ENCODE measurements around the gene INSR.
"Not testable (repeated sequence)": the region's sequence is repeated elsewhere in the genome, so short reads cannot be mapped to it uniquely, and the experiment has no call there.

INSR gene

DNA sequence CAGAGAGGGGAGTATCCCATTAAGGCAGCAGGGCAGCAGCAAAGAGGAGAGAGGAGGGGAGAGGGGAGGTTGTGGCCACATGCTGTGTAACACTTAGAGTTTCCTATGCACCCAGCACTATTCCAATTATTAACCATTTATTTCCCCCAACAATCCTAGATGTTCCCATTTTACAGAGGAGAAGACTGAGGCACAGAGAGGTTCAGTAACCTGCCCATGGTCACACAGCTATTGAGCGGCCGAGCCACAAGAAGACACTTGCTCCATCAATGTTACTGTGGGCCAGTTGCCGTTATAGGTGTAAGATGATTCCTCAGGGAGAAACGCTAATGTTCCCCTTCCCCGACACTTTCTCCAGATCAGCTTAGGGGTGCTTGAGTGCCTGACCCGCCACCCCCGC, 69.2 kb downstream of the INSR start:
- DNase-seq (ENCODE audit: low read depth in 1 of 2, low spot score in 1 of 2), result no peak

DNA sequence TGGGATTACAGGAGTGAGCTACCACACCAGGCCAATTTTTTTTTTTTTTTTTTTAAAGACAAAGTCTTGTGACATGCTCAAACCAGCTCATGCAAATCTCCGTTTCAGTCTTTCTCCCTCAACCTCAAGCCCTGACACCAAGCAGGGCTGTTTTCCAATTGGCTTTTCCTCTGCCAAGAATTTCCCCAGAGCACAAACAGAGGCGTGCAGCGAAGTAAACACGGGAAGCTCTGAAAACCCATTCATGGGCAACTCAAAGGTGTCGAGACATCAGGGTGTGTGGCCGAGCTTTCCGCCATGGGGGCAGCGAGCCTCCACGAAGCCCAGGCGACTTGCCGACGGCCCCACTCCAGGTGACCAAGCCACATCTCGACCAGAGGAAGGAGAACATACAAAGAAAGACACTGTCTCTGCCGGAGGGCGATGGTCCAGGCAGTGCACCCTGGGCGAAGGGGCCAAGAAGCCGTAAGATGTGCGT, 70.0 kb downstream of the INSR start:
- no peak for DNase-seq (ENCODE audit: low read depth in 1 of 2, low spot score in 1 of 2)

DNA sequence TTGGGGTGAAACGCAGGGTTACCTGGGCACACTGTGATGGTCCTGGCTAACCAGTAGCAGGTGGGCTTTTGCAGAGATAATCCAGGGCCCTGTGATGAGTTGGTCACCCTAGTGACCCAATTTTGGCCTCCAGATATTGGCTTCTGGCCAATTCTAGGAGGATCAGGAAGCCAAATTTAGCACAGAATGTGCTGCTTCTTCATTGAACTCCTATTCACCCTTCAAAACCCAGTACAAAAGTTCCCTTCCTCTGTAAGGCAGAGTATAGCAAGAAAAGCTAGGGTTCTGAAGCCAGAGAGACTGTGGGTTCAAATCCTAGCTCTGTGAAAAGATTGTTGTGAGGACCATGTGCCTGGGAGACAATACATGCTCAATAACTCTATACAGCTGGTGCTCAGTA, 70.8 kb downstream of the INSR start:
- no peak for DNase-seq (ENCODE audit: low read depth in 1 of 2, low spot score in 1 of 2)

DNA sequence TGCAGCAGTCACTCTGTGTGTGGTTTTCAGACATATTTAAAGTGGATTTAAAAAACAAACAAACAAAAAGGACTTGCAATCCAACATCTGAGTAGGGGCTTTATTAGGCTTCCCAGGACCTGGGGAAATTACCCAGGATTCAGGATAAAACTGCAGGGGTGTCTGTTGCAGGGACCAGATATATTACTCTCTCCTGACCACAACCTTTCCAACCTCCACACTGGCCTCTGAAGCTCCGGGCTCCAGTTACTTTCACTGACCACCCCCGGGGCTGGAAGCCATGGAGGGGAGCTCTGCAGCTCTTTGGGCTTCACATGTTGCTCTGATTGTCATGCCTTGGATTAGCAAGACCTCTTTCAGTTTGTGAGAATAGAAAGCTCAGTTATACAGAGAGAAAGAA, 75.2 kb downstream of the INSR start:
- no peak for DNase-seq (ENCODE audit: low read depth in 1 of 2, low spot score in 1 of 2)

DNA sequence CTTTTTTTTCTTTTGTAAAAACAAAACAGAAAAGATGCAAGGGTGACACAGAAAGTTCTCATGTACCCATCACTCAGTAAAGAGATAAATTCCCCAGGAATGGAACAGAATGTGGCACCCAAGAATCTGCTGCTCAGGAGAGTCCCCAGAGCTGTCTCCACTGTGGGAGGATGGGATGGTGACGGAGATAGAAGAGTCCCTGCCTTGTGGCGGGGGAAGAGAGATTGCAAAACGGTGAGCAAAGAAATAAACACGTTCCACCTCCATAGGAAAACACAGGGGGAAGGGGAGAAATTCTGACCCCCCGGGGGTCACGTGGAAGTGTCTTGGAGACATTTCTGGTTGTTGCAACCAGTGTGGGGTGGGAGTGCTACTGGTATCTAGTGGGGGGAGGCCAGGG, 76.4 kb downstream of the INSR start:
- DNase-seq (ENCODE audit: low read depth in 1 of 2, low spot score in 1 of 2), result no peak

DNA sequence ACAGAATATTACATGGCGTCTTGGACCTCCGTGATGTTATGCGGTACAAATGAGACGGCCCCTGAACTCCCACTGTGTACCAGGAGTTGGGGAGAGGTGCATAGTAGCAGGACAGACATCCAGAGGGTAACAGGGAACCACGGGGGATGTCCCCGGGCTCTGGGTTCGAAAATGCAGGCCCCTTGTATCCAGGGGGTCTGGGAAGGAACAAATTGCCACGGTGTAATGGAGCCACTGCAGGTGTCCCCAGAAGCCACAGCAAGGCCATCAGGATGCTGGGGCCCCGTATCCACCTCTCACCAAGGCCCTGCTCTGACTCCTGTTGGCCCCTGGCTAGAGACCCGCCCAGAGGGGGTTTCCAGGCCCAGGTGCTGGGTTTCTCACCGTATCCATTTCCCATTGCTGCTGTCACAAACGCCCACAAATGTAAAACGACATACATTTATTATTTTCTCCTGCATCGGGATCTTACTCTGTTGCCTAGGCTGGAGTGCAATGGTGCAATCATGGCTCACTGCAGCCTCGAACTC, 77.8 kb downstream of the INSR start:
- peak in 1 of 2 donors; percentile 17 for DNase-seq (ENCODE audit: low read depth in 1 of 2, low spot score in 1 of 2)

DNA sequence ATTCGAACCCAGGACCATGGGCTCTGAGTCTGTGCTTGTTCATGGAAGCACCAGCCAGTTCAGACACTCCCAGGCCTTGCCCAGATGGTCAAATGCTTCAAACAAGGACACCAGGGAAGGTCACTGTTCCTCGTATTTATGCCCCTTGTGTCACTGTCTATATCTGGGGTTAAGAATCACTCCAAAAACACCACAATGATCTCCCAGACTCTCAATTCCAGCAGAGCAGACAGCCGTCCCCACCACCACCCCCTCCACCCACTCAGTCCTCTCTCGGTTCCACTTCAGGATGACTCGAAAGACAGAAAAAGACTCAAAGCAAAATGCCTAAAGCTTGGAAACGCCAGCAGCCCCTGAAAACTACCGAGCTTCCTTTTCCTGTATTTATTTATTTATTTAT, 79.0 kb downstream of the INSR start:
- no peak for DNase-seq (ENCODE audit: low read depth in 1 of 2, low spot score in 1 of 2)

DNA sequence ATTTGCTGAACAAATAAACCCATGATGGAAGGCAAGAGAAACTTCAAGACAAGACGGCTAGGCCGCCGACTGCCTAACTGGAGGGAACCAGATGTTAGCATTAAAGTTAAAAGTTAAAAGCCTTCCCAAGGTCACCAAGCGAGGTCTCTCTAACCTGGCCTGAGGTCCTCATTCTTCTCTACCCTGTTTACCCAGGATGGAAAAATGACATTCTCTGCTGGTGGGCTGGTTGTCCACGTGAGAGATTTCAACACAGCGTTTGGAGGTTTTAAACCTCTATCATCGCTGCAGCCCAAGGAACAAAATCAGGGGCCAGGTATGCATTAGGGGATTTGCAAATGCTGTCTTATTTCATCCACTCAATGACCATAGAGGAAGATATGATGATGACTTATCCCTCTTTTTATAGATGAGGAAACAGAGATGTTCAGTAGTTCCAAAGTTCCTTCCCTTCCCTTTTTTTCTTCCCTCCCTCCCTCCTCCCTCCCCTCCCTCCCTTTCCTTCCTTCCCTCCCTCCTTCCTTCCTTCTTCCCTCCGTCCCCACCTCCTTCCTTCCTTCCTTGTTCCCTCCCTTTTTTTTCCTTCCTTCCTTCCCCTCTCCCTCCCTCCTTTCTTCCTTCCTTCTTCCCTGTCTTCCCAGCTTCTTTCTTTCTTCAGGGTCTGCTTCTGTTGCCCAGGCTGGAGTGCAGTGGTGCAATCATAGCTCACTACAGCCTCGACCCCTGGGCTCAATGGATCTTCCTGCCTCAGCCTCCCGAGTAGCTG, 79.7 kb downstream of the INSR start:
- DNase-seq (ENCODE audit: low read depth in 1 of 2, low spot score in 1 of 2), result no peak

DNA sequence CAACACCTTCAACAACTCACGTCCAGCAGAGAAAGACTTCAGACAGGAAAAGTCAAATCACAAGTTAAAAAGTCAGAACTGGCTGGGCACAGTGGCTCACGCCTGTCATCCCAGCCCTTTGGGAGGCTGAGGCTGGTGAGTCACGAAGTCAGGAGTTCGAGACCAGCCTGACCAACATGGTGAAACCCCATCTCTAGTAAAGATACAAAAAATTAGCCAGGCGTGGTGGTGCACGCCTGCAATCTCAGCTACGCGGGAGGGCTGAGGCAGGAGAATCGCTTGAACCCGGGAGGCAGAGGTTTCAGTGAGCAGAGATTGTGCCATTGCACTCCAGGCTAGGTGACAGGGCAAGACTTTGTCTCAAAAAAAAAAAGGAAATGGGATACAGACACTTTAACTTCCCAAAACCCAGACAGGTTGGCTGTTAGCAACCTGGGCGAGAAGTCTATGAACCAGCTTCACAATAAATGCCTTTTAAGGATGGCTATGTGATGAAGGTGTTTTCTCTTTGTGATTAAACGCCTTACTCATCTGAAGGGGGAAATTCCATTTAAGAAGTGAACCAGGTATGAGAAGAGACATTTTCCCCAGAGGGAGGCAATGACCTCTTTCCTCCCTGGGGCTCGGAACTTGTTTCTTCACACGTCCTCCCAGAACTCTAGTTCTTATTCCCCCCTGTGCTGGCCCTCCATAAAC, 80.4 kb downstream of the INSR start:
- DNase-seq (ENCODE audit: low read depth in 1 of 2, low spot score in 1 of 2), result no peak

DNA sequence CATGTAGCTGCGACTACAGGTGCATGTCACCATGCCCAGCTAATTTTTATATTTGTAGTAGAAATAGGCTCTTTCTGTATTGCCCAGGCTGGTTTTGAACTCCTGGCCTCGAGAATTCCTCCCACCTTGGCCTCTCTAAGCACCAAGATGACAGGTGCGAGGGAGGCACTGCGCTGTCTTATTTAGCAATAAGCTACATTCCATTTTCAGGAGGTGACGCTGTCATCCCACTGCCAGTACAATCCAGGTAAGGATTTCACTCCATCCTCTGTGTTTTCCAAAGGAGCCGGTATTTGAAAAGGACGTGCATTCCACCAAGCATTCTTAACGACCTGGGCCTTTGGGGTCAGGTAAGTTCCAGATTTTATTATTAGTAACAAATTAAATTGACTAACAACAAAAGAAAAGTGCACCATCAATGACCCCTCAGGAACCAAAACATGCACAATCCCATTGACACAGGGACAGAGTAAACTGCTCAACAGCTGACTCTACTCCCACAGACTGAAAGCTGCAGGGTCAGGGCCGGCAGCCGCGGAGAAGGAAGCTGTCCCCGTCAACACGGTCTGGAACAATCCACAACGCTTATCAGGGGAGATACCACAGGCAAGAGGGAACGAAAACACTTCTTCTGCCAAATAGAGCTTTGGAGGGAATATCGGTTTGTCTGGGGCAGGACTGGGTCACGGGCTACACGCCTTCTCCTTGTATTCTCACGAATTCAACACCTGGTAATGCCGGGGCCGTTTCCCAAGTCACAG, 82.8 kb downstream of the INSR start:
- DNase-seq (ENCODE audit: low read depth in 1 of 2, low spot score in 1 of 2), result no peak

DNA sequence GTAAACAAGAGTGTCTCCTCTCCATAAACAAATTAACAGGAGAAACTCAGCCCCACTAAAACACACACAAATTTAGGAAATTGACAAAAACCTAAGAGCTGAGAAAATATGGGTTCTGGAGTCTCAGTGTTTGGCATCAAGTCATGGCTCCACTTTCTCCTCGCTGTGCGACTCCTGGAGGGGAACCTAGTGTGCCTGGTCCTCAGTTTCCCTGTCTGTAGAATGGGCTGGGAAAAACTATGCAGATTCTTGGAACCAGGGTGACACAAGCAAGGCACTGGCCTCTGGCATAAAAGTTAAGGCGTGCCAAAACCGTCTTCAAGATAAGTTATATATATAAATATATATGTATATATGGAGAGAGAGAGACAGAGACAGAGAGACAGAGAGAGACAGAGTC, 83.9 kb downstream of the INSR start:
- DNase-seq (ENCODE audit: low read depth in 1 of 2, low spot score in 1 of 2), result no peak

DNA sequence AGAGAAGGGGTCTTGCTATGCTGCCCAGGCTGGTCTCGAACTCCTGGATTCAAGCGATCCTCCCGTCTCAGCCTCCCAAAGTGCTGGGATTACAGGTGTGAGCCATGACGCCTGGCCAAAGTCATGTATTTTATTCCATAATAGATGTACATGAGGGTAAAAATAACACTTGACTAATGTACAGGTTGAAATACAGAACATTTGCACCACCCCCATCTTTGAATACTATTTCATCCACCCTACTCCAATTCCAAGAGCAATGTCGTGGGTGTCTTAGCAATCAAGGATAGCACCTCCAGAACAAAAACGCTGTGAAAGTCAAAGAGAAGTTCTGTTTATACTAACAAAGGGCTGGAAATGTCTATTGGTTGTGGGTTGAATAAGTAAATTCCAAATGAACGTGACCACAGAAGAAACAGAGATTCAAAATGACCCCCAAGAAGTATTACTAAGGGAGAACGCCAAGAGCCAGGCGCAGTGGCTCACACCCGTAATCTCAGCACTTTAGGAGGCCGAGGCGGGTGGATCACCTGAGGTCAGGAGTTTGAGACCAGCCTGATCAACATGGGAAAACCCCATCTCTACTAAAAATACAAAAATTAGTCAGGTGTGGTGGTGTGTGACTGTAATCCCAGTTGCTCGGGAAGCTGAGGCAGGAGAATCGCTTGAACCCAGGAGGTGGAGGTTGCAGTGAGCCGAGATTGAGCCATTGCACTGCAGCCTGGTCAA, 84.5 kb downstream of the INSR start:
- not testable (repeated sequence) for DNase-seq (ENCODE audit: low read depth in 1 of 2, low spot score in 1 of 2)

DNA sequence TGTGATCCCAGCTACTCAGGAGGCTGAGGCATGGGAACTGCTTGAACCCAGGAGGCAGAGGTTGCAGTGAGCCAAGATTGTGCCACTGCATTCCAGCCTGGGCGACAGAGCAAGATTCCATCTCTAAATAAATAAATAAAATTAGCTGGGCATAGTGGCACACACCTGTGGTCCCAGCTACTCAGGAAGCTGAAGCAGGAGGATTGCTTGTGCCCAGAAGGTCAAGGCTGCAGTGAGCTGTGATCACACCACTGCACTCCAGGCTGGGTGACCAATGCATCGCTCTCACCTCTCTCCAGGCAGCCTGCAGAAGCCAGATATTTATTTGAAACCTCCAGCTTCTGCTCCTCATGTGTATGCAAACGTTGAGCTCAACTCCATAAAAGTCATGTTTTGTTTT, 85.2 kb downstream of the INSR start:
- not testable (repeated sequence) for DNase-seq (ENCODE audit: low read depth in 1 of 2, low spot score in 1 of 2)

DNA sequence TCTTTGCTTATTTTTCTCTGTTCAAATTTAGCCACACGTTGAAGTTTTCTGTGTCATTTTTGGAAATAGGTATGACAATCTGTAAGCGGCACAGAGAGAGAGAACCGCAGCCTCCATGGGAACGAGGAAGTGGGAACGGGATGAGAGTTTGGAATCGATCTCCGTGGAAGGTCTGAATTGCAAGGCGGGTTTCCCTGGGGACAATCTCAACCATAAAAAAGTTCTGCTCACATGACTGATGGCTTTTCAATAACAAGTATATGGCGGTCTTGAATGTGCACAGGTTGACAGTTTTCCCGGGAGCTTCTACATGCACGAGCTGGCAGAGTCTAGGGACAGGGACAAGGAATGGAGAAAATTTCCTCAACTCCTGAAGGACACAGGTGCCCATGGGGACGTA, 90.9 kb downstream of the INSR start:
- DNase-seq (ENCODE audit: low read depth in 1 of 2, low spot score in 1 of 2), result no peak

DNA sequence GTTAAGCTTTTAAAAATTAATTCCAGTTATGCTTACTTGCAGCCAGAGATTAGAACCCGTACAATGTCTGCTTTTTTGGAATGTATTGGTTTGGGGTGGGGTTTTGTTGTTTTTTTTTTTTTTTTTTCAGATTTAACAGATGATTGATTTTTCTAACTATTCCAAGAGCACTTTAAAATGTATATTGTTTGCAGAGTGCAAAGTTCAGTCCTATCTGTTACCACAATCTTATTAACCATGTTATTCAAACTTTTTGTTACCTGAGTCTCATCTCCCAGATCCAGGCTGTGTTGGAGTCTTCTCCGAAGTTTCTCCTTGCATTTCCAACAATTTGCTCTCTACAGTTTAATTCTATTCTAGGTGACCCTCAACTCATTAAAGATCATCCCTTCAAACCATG, 91.3 kb downstream of the INSR start:
- DNase-seq (ENCODE audit: low read depth in 1 of 2, low spot score in 1 of 2), result no peak

DNA sequence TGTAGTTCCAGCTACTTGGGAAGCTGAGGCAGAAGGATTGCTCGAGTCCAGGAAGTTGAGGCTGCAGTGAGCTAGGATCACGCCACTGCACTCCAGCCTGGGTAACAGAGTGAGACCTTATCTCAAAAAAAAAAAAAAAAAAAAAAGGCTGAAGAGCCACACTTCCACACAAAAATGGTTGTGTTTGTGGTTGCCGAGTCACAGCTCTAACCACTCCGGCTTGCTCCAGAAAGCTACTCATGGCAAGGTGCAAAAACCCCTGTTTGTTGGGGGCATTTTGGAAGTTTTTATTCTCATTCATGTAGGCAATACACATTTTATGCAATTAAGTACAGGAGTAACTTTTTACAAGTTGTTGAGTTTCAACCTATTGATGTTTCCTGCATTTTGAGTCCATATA, 93.5 kb downstream of the INSR start:
- no peak for DNase-seq (ENCODE audit: low read depth in 1 of 2, low spot score in 1 of 2)

DNA sequence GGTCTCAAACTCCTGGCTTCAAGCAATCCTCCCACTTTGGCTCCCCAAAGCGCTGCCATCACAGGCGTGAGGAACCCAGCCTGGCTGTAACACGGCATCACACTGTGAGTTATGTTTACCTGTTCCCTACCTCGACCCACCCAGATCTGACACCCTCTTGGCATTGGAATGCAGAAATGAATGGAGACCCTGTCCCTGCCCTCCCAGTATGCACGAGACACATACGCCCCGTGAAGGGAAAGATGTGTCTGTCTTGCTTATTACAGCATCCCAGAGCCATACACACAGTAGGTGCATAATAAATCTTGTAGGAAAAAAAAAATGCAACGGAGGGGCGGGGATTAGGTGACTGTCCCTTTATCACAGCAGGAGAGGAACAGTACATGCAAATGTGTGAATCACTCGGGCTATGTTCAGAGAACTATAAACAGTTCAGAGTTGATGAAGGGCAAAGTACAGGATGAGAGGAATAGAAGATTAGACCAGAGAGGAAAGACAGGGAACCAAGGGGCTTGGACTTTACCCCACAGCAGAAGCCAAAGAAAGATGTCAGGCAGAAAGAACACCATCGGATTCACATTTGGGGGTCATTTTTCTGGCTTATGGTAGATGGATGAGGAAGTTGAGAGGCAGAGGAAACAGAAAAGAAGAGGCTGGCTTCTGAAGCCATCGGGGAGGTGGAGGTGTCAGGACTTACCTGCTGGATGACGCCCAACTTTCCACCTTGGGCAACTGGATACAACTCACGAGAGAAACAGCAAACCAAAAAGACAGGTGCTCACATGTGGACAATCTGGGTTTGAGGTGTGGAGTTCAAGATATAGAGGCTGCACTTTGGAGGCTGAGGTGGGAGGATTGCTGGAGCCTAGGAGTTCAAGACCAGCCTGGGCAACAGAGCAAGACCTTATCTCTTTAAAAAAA, 94.3 kb downstream of the INSR start:
- DNase-seq (ENCODE audit: low read depth in 1 of 2, low spot score in 1 of 2), result no peak

DNA sequence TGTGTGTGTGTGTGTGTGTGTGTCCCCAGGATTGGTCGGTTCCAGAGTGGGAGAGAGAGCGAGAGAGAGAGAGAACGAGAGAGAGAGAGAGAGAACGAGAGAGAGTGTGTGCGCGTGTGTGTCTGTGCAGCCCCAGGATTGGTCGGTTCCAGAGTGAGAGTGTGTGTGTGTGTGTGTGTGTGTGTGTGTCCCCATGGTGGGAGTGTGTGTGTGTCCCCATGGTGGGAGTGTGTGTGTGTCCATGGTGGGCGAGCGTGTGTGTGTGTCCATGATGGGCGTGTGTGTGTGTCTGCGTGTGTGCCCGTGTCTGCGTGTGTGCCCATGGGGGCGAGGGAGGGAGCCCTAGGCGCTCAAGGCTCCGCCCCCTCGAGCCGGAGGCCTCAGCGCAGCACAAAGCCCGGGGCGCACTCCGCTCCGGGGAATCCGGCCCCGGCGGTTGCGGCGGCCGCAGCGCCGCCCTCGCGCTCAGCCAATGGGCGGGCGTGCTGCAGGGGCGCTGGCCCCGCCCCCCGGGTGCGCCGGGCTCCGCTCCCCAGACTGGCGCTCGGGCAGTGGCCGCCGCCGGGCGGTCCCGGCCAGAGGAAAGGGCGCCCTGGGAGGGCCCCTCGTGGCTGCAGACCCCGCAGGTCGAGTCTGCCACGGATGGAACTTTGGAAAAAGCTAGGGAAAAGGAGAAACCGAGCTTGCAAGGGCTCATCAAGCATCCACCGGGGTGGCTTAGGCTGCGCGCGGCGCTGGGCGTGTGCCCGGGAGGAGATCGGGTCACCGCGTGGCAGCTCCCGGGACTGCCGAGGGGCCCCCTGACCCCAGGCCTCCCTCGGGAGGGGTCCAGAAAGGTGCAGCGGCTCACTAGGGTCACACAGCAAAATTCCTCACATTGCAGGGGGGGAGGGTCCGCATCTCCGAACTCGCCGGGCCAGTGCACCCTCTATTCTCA, 96.2 kb downstream of the INSR start:
- peak; percentile 66 to 86 for DNase-seq (ENCODE audit: low read depth in 1 of 2, low spot score in 1 of 2)

All from activated T-helper 1 cell treated with anti-CD3 and anti-CD28 coated beads, Interleukin-2, amount 50 U/mL, for 16 hours (primary cell).